Measurements from ENCODE around the gene EPHA7.

EPHA7 gene

DNA sequence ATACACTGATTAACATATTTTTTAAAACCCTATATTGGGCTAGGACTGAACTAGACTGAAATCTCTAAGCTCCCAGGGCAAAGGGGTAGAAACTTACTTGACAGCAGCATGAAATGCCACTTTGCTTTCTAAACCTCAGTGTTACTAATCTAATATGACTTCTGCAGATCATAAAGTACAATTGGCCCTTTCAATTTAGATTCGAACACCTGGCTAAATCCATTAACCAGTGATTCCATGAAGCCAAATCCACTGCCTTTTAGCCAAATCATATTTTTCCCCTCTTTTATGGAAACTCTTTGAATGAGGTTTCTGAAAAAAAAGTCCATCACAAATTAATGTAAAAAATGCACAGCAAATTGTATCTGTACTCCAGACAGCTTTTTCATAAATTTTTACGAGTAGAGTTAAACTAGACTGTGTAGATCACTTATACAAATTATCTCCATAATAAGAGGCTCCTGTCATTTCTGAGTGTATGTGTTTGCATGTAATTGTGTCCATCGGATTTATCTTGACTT lies 25.7 kb downstream of the EPHA7 start:
- DNase-seq (ENCODE audit: low spot score): no peak

DNA sequence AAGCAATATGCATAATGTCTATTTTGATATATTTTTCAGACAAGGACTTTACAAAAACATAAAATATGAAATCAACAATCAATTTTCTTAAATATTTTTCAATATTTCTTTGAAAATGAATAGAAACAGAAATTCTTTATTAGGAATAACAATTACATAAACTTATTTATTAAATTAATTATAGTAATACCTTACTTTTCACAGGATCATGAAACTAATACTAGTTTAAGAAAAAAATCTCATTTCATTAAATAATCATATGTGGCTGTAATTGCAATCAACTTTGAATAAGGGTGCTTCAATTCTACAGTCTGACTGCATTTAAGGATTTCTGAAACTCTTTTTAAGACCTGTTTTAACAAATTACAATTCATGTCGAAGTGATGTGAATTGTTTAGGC lies 26.6 kb downstream of the EPHA7 start:
- no peak for DNase-seq (ENCODE audit: low spot score)

DNA sequence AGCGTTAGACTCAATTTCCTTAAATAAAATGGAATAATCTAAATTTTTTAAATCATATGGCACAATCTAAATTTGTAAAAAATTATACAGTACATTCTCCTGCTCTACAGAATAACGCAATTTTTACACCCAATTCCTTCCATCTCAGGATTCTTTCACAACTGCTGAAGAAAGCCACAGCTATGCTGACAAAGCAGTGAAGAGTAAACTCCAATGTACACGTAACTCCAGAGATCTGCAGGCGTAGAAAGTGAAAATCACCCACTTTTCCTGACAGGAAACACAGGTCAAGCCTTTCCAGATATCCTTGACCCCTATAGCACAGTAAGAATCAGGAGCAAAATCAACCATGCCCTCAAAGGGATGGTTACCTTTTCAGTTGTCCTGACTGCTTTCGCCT lies 27.4 kb downstream of the EPHA7 start:
- DNase-seq (ENCODE audit: low spot score): no peak

DNA sequence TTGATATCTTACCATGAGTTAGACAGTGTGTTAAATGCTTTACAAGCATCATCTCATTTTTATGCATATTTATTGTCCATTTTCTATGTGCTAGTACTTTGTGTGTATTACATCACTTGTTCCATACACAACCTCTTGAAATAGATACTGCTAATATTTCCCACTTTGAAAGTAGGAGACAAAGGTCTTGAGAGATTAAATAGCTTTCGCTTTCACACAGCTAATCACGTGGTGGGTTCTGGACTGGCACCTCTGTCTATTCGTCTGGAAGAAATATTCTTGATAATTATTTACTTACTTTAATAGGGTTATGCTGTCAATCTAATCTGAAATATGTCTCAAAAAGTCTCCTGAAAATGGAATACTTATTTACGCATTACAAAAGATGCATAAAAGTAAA lies 30.2 kb downstream of the EPHA7 start:
- no peak for DNase-seq (ENCODE audit: low spot score)

DNA sequence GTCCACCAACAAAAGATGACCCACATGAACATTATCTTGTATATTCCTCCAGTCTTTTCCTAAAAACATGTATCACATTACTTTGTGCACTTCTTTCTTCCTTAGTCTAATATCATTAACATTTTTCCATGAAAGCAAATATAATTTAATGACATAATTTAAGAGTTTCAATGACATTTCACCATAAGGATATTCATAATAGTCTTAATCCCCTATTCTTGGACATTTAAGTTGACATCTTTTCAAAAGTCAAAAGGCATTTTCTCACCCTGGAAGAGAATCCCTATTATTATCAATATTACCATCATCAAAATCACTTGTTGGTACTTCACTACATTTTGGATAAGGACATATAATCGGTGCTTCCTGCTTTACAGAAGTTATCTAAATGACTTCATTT lies 31.3 kb downstream of the EPHA7 start:
- no peak for DNase-seq (ENCODE audit: low spot score)

DNA sequence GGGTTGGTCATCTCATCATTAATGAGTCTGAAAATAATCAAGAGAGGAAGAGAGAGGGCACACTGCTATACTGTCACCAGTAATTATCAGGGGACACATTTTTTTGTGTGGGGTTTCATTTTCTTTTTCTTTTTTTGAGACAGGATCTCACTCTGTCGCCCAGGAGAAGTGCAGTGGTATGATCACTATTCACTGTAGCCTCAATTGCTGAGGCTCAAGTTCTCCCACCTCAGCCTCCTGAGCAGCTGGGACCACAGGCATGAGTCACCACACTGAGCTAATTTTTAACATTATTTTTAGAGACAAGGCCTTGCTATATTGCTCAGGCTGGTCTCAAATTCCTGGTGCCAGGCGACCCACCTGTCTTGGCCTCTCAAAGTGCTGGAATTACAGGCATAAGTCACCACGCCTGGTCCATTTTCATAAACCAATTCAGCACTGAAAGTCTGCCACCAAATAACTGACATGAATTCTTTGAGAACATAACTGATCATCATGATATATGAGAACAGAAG lies 43.3 kb downstream of the EPHA7 start:
- DNase-seq (ENCODE audit: low spot score): no peak

DNA sequence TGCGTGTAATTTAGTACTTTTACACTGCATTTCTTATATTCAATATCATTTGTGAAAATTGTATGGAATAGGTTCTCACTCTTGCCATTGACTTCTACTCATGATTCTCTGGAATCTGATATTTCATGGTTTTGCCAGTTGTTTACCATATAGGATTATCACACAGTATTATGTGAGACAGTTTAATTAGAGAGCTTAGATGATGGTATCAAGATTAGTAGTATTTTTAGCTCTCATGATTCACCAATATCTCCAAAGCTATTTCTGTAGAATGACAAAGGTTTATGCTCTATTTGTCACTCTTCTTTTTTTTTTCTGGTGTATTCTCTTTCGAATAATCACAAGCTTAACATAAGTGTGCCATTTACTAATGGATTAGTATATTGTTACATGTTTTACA lies 45.9 kb downstream of the EPHA7 start:
- DNase-seq (ENCODE audit: low spot score): no peak

DNA sequence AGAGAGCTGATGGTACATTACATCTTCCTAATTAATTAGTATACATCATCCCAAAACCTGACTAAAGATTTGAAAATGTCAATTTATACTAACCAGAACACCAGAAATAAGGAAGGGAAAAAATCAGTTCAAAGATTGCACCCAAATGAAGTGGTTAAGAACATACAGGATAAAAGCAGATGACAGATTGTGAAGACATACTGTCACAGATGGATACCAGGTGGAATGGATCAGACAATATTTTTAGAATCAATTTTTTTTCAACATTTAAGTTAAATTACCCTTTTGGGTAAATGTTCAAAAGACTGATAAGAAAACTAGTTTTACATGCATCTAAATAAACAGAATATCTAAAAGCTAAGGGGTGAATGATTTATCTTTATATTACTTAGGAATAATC lies 47.6 kb downstream of the EPHA7 start:
- no peak for DNase-seq (ENCODE audit: low spot score)

DNA sequence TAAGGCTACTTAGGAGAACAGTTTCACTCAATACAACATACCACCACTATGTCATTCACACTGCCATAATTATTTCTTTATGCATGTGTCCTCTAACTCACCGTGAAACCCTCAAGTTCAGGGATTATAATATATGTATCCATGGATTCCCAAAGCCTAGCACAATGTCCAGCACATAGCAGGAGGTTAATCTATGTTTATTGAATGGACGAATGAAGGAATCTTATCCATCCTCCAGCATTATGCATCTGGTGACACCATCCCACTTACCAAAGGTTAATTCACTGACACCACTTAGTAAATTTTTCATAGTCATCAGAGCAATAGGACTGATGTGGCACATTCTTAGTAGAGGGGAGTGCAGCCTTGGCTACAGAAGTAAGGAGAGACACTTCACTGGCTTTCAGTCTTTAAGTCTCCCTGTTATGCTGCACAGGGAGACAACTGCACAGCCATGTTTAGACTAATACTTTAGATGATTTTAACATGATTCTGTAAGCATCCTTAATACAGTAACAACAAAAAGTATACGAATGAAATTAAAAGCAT lies 49.7 kb downstream of the EPHA7 start:
- DNase-seq (ENCODE audit: low spot score): no peak

DNA sequence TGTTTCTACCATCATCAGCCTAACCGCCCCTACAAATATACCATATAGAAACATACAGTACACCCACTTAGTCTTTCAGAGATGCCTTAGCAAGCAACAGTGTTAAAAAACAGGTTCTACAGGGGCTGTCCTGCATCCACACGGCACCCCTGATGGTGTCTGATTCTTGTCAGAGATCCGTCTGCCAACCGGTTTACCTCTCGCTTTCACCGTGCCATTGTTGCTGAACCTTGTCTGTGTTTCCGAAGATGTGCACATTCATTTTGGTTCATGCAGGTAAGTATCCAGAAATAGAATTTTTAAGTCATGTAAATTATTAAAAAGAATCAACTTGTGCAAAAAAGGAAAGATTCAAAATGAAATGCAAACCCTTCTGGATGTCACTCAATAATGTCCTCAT lies 52.9 kb downstream of the EPHA7 start:
- no peak for DNase-seq (ENCODE audit: low spot score)

DNA sequence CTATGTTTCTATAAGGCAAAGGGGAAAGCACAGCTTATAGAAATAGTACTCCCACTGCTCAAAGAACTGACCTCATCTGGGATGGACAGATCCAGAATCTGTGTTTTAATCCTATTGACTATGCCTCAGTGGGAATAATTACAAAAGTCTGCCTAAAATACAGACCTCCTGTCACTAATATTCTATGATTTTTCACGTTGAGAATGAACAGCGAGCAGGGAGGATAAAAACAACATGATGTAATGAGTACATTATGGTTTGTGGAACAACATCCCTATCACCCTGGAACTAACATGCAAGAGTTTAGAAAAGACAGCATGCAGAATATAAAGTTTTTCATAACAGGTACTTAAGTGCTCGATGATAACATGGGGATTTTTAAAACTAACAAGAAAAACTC lies 53.9 kb downstream of the EPHA7 start:
- no peak for DNase-seq (ENCODE audit: low spot score)

DNA sequence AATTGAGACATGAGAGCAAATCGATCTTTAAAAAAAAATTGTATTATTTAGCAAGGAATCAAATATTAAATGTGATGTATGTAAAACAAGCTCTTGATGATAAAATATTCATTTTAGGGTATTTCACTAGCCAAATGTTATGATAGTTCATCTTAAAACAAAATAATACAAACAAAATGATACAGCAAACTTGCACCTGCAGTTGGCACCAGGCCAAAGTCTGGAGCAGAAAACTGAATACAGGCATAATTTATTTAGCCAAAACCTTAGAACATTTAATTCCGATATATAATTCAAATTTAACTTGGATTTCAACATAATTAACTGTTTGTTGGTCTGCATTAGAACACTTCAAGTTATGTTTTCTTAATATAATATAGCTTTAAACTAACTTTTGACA lies 60.9 kb downstream of the EPHA7 start:
- no peak for DNase-seq (ENCODE audit: low spot score)

DNA sequence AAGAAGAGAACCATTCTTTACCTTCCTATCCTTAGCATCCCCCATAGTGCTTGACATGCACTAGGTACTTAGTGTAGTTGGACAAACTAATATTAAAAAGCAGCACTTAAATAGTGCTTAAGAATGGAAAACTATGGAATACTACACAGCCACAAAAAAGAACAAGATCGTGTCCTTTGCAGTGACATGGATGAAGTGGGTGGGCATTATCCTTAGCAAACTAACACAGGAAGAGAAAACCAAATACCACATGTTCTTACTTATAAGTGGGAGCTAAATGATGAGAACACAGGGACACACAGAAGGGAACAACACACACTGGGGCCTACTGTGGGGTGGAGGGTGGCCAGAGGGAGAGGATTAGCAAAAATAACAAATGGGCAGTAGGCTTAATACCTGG lies 66.8 kb downstream of the EPHA7 start:
- DNase-seq (ENCODE audit: low spot score): no peak

DNA sequence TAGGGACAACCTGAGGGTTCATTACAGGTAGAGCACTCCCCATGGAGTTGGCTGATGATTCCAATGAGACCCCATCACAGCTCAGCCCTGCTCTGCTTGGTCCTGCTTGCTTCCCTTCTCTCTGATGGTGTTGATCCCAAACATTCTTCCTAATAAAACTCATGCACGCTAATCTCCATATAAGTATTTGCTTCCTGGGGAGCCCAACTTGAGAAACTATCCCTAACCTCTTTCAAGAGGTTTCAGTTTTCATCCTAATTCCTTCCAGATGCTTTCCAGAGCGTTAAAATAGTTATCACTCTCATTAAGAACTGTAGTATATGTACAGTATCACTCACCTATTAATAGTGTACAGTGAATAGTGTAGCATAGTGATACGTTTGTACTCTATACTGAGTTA lies 68.1 kb downstream of the EPHA7 start:
- no peak for DNase-seq (ENCODE audit: low spot score)

DNA sequence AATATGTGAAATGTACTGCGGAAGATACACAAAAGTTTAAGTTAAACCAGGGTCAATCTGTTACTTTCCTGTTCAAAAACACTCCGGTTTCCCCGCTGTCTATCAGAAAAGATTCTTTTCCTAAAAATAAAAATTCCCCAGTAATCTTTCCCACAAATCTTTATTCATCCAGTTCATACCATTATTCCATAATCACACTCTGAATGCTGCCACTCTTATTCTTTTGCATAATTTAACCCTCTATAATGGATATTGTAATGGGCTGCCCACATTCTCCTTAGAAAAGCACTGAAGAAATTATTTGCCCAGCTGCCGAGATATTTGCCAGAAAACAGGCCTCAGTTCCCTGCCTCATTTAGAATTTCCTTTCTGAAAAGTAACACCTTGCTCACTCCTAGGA lies 68.6 kb downstream of the EPHA7 start:
- no peak for DNase-seq (ENCODE audit: low spot score)

DNA sequence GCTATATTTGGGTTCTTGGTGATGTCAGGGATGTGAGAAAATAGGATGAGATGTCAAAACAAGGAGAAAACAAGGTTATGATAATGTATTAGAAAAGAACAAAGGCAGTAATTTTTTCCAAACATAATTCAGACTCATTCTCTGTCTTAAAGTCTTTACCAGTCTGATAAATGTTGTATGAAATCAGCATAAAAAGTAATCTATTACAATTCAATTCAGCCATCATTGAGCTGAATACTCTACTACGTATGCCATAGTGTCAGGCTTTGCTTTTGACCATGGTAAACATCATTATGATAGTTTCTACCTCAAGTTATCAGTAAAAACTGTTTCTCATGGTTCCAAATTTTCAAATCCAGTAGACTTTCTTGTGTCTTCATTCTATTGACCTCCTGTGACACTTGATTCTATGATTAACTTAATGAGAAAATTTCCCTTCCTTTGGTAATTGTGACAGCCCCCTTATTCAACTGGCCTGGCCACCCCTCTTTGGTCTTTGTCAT lies 75.0 kb downstream of the EPHA7 start:
- no peak for DNase-seq (ENCODE audit: low spot score)

DNA sequence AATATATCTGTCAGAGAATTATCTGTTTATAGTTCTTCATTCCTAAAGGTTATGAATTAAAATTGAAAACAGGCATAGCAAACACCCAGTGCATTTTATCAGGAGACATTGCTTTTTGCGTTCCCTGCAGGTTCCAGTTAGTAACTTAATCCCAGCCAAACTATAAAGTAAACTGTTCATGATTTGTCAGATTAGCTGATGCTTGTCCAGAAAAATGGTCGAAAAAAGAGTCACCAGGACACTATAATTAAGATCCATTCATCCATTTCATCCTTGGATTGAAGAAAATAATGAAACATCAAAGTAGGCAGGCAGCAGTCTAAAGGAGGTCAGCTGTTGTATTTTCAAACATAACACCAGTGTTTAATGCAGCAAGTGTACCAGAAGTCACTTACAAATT lies 75.9 kb downstream of the EPHA7 start:
- DNase-seq (ENCODE audit: low spot score): no peak

DNA sequence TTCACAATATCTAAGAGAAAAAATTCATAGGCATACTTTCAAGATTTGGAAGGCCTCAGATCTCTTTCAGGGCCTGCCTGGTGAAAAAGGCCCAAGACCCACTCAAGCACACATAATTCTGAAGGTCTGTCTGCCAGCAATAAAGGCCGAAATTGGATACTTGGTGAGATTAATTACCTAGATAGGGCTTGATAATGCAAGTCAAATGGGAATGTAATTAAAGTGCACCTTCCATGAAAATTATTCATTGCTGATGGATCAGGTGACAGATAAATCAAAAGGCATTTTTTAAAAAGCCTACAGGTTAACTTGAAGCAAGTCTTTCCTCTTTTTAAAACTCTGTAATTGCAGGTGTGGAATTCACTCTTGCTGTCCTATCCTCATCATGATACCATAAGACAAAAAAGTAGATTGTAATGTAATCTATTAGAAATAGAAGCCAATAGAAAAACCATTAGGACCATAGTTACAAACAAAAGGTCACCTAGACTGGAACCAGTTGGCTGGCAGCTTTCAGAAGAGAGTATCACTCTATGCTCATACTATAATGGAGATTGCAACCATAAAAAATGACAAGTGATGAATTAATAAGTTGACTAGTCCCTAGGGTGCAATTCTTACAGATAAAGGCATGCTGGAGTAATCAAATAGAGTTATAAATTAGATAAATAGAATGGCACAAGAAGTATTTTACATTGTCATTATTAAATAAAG lies 77.3 kb downstream of the EPHA7 start:
- DNase-seq (ENCODE audit: low spot score): no peak

DNA sequence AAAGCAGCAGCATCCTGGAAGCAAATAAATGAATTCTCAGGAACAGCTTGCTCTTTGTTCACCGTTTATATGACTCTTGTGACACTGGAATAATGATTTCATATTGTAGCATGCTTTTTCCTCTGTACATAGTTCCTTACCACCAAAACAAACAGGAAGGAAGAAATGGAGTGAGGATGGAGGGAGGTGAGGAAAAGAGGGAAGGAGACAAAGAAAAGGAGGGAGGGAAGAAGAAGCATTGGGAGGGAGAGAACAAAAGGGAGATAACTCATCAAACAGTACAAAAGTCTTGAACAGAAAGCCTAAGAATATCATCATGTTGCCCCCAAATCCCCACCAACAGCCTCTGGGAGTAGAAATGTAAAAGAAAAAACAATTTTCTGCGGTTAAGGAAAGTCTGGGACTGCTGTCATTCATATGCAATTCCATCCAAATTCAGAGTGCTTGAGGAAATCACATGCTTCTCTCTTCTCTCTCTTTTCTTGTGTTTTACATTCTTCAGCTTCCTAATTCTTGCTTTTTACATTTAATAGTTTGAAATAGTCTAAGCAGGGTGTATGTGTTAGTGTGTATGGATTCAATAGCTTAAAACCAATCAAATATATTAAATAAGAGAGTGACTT lies 81.5 kb downstream of the EPHA7 start:
- no peak for DNase-seq (ENCODE audit: low spot score)

DNA sequence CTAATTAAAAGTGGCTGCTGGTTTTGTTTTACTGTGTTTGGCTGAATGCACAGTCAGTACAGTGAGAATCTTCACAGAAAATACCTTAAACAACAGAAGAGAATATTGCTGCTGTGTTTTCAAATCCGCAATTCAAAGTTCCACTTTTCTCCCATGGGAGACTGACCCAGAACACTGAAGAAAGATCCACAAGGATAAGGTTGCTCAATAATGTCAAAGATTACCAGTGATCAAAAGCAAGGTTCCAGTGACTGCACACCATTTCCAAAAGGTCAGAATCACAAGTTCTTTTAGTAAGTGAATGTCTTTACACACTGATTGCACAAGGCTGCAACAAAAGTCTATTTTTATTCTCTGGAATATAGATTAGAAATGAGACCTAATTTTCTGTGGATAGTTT lies 82.3 kb downstream of the EPHA7 start:
- no peak for DNase-seq (ENCODE audit: low spot score)

DNA sequence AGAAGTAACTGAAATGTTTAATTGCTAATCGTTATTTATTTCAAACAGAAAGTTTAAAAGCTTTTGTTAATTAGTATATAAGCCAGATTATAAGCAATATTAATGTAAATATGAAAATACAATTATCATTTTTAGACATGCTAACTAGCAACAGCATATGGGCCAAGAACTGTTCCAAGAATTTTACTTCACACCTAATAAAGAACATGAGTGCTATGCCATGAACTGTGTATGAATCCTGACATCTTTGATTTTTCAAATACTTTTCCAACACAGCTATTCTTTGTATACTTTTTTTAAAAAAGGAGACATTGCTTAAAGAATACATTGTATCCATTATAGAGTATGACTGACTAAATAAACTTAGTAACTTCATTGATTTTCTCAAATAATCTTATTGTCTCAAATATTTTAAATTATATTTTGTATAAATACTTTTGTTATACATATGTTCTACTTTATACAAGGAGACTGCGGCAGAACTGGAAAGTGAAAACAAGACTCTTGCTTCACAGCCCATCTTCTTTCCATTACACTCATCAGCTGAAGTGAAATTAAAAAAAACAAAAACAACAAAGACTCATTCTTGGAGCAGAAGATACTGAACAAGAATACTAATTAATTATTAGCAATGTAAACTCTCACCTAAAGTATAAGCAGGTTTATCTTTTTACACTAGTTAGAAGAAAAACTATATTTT lies 89.9 kb downstream of the EPHA7 start:
- no peak for DNase-seq (ENCODE audit: low spot score)

DNA sequence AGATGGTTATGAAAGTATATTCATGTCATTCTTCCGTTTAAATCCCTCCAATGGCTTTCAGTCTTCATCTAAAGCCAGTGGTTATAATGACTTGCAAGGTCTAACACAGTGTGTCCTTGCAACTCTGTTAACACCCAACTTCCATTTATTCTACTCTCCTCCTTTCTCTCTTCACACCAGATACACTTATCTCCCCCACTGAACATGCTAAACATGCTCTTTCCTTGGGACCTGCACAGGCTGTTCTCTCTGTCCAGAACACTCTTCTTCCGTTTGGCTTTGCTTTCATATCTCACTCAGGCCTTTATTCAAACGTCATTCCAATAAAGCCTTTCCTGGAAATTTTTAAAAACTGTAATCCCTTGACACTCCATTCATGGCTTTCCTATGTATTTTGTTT lies 91.5 kb downstream of the EPHA7 start:
- DNase-seq (ENCODE audit: low spot score): no peak

DNA sequence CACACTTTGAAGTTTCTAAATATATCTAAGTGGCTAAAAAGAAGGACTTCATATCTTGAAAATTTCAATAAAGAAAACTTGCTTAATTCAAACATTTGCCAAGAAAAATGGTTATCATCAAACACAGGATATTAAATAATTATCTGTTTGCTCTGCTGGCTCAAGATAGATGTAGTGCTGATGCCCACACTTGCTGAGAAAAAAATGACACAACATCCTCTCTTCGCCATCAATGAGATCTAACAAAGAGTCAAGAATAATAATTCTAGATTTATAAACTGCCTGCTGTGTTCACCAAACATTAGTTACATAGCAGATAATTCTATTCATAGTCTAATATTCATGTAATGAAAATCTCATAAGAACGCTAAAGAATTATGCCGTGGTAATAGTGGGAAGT lies 93.6 kb downstream of the EPHA7 start:
- no peak for DNase-seq (ENCODE audit: low spot score)
